ENCODE results near the gene SARS2. TPM values are rescaled to one million over a fixed set of nuclear protein-coding genes. Genes with fewer than 3 reads are reported as not detected.

The SARS2 gene
- total and polyA plus RNA-seq, 2 donors (not counting 1 experiment from before 2014, with no cell fraction given): 7.2 to 10.4 TPM

- Histone ChIP-seq H3K27ac (ENCODE audit: insufficient read depth, low read length) (no peak overlapping the region), H3K4me1 (ENCODE audit: control insufficient read depth, extremely low read depth, insufficient read depth, low read length) (no peaks in the 10 kb centered on the region), H2AFZ (ENCODE audit: low read length) (no peak overlapping the region), H3K9me3 (ENCODE audit: control insufficient read depth, insufficient read depth, low read depth, low read length) (no peaks in the 10 kb centered on the region), H3K36me3 (ENCODE audit: control insufficient read depth, insufficient read depth, low read length) (peaks cover 4% of the 10 kb centered on the region), H3K4me3 (replicated peaks in 1 of 4; ENCODE audit: control extremely low read depth in 1 of 4, insufficient read depth in 1 of 4, low read depth in 3 of 4, low read length in 4 of 4) (no peak overlapping the region), H3K4me2 (ENCODE audit: extremely low read depth, insufficient read depth, low read length) (no peak overlapping the region), H3K79me2 (ENCODE audit: control insufficient read depth, insufficient read depth, low read length) (no peaks in the 10 kb centered on the region), H3K9ac (ENCODE audit: insufficient read depth, low read length) (no peak overlapping the region), H4K20me1 (ENCODE audit: control insufficient read depth, extremely low read depth, insufficient read depth, low read length) (no peaks in the 10 kb centered on the region), H3K27me3 (ENCODE audit: control insufficient read depth, insufficient read depth, low read length) (no peaks in the 10 kb centered on the region)
- DNase-seq (ENCODE audit: low read depth in 2 of 2): no peak
- TF ChIP-seq EZH2 (IDR thresholded peaks at IDR 0.05; ENCODE audit: low read length, missing control alignments): no peak
- TF ChIP-seq, protein P1, sequence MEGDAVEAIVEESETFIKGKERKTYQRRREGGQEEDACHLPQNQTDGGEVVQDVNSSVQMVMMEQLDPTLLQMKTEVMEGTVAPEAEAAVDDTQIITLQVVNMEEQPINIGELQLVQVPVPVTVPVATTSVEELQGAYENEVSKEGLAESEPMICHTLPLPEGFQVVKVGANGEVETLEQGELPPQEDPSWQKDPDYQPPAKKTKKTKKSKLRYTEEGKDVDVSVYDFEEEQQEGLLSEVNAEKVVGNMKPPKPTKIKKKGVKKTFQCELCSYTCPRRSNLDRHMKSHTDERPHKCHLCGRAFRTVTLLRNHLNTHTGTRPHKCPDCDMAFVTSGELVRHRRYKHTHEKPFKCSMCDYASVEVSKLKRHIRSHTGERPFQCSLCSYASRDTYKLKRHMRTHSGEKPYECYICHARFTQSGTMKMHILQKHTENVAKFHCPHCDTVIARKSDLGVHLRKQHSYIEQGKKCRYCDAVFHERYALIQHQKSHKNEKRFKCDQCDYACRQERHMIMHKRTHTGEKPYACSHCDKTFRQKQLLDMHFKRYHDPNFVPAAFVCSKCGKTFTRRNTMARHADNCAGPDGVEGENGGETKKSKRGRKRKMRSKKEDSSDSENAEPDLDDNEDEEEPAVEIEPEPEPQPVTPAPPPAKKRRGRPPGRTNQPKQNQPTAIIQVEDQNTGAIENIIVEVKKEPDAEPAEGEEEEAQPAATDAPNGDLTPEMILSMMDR (conservative IDR thresholded peaks at IDR 0.05 in 1 of 2, IDR thresholded peaks at IDR 0.05 in 1 of 2; ENCODE audit: low read depth in 1 of 2, low read length in 2 of 2): no peak
These were observed 15.1 kb upstream of the SARS2 start for GRCh38 chr19:38945562-38946228.

- Histone ChIP-seq H4K20me1 (ENCODE audit: control insufficient read depth, extremely low read depth, insufficient read depth, low read length) (no peaks in the 10 kb centered on the region), H3K4me2 (ENCODE audit: extremely low read depth, insufficient read depth, low read length) (no peak overlapping the region), H3K79me2 (ENCODE audit: control insufficient read depth, insufficient read depth, low read length) (no peaks in the 10 kb centered on the region), H2AFZ (ENCODE audit: low read length) (no peak overlapping the region), H3K27me3 (ENCODE audit: control insufficient read depth, insufficient read depth, low read length) (no peaks in the 10 kb centered on the region), H3K4me3 (replicated peaks in 1 of 4; ENCODE audit: control extremely low read depth in 1 of 4, insufficient read depth in 1 of 4, low read depth in 3 of 4, low read length in 4 of 4) (no peak overlapping the region), H3K4me1 (ENCODE audit: control insufficient read depth, extremely low read depth, insufficient read depth, low read length) (no peaks in the 10 kb centered on the region), H3K36me3 (ENCODE audit: control insufficient read depth, insufficient read depth, low read length) (peaks cover 4% of the 10 kb centered on the region), H3K27ac (ENCODE audit: insufficient read depth, low read length) (no peak overlapping the region), H3K9me3 (ENCODE audit: control insufficient read depth, insufficient read depth, low read depth, low read length) (no peaks in the 10 kb centered on the region), H3K9ac (ENCODE audit: insufficient read depth, low read length) (no peak overlapping the region)
- no peak for DNase-seq (ENCODE audit: low read depth in 2 of 2)
- no peak for TF ChIP-seq EZH2 (IDR thresholded peaks at IDR 0.05; ENCODE audit: low read length, missing control alignments)
- TF ChIP-seq, protein P1 (conservative IDR thresholded peaks at IDR 0.05 in 1 of 2, IDR thresholded peaks at IDR 0.05 in 1 of 2; ENCODE audit: low read depth in 1 of 2, low read length in 2 of 2): no peak
These were observed 14.5 kb upstream of the SARS2 start for GRCh38 chr19:38944981-38945506.

DNA sequence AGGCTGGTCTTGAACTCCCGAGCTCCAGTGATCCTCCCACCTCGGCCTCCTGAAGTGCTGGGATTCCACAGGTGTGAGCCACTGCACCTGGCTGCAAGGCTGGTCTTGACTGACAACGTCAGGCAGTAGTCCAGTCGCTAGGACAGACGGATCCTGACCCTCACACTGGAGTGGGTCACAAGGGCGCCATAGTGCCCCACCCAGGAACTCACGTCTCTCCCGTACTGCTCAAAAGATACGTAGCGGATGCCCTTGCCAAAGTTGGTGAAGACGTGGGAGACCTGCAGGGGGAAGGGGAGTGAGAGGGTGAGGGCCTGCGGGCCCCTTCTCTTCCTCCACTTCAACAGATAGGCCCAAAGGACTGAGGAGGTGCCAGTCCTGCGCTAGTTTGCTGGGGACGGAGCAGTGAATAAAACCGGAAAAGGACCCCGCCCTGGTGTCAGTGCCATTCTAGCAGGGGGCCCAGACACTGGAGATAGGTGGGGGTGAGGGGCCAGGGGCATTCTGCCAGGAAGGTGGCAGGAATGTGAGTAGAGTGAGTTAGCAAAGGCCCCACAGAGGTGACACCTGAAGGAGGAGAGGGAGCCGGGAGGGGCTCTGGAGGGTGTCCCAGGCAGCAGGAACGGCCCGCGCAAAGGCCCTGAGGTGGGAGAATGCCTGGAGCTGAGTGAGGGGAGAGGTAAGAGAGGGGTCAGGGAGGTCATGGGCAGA is 12.1 kb upstream of the SARS2 start:
- Histone ChIP-seq H3K9me3 (ENCODE audit: control insufficient read depth, insufficient read depth, low read depth, low read length) (no peaks in the 10 kb centered on the region), H3K9ac (ENCODE audit: insufficient read depth, low read length) (no peak overlapping the region), H4K20me1 (ENCODE audit: control insufficient read depth, extremely low read depth, insufficient read depth, low read length) (no peaks in the 10 kb centered on the region), H3K4me3 (replicated peaks in 1 of 4; ENCODE audit: control extremely low read depth in 1 of 4, insufficient read depth in 1 of 4, low read depth in 3 of 4, low read length in 4 of 4) (no peak overlapping the region), H3K79me2 (ENCODE audit: control insufficient read depth, insufficient read depth, low read length) (no peaks in the 10 kb centered on the region), H3K4me1 (ENCODE audit: control insufficient read depth, extremely low read depth, insufficient read depth, low read length) (no peaks in the 10 kb centered on the region), H3K27ac (ENCODE audit: insufficient read depth, low read length) (no peak overlapping the region), H3K27me3 (ENCODE audit: control insufficient read depth, insufficient read depth, low read length) (no peaks in the 10 kb centered on the region), H3K4me2 (ENCODE audit: extremely low read depth, insufficient read depth, low read length) (no peak overlapping the region), H3K36me3 (ENCODE audit: control insufficient read depth, insufficient read depth, low read length) (peaks cover 4% of the 10 kb centered on the region), H2AFZ (ENCODE audit: low read length) (no peak overlapping the region)
- DNase-seq (ENCODE audit: low read depth in 2 of 2): no peak
- TF ChIP-seq EZH2 (IDR thresholded peaks at IDR 0.05; ENCODE audit: low read length, missing control alignments): no peak
- TF ChIP-seq, protein P1 (conservative IDR thresholded peaks at IDR 0.05 in 1 of 2, IDR thresholded peaks at IDR 0.05 in 1 of 2; ENCODE audit: low read depth in 1 of 2, low read length in 2 of 2): no peak
